ENCODE data around the gene KIRREL3.

DNA sequence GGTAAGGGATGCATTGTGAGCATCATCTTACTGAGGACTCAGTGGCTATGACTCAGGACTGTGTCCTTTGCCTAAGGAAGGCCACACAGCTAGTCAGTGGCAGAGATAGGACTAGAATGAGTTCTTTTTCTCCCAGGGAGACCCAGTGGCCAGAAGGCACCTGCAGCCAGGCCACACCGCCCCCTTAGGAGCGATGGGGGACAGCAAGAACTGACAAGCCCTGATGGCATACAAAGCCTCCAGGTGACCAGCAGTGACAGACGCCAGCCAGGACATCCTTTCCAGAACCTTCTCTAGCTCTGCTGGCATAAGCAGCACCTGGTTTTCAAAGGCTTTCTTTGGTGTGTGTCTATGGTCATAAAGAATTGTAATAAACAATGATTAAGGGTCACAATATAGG, 405.0 kb downstream of the KIRREL3 start:
- no peak for TF ChIP-seq GTF2F1 (IDR thresholded peaks at IDR 0.05; ENCODE audit: borderline replicate concordance, low read depth, low read length)
- TF ChIP-seq, protein P1, sequence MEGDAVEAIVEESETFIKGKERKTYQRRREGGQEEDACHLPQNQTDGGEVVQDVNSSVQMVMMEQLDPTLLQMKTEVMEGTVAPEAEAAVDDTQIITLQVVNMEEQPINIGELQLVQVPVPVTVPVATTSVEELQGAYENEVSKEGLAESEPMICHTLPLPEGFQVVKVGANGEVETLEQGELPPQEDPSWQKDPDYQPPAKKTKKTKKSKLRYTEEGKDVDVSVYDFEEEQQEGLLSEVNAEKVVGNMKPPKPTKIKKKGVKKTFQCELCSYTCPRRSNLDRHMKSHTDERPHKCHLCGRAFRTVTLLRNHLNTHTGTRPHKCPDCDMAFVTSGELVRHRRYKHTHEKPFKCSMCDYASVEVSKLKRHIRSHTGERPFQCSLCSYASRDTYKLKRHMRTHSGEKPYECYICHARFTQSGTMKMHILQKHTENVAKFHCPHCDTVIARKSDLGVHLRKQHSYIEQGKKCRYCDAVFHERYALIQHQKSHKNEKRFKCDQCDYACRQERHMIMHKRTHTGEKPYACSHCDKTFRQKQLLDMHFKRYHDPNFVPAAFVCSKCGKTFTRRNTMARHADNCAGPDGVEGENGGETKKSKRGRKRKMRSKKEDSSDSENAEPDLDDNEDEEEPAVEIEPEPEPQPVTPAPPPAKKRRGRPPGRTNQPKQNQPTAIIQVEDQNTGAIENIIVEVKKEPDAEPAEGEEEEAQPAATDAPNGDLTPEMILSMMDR (IDR thresholded peaks at IDR 0.05; ENCODE audit: control extremely low read depth in 1 of 3, insufficient read depth in 1 of 3, low read depth in 1 of 3, low read length in 3 of 3): peak; percentile 14 to 42 (median 25); a peak in 2 of 4 replicates
- no peak for TF ChIP-seq TAF1 (IDR thresholded peaks at IDR 0.05; ENCODE audit: low read depth, low read length)
- TF ChIP-seq, protein P2, sequence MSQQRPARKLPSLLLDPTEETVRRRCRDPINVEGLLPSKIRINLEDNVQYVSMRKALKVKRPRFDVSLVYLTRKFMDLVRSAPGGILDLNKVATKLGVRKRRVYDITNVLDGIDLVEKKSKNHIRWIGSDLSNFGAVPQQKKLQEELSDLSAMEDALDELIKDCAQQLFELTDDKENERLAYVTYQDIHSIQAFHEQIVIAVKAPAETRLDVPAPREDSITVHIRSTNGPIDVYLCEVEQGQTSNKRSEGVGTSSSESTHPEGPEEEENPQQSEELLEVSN (IDR thresholded peaks at IDR 0.05): no peak
- TF ChIP-seq SP1 (IDR thresholded peaks at IDR 0.05; ENCODE audit: low read depth, low read length): no peak
- TF ChIP-seq, protein P3, sequence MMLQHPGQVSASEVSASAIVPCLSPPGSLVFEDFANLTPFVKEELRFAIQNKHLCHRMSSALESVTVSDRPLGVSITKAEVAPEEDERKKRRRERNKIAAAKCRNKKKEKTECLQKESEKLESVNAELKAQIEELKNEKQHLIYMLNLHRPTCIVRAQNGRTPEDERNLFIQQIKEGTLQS (IDR thresholded peaks at IDR 0.05; ENCODE audit: insufficient read depth, low read depth, low read length): no peak
- no peak for TF ChIP-seq EP300 (IDR thresholded peaks at IDR 0.05; ENCODE audit: borderline replicate concordance in 1 of 2, low read depth in 2 of 2, low read length in 2 of 2)
- no peak for TF ChIP-seq POLR2AphosphoS5 (IDR thresholded peaks at IDR 0.05; ENCODE audit: low read depth, low read length)
- TF ChIP-seq POLR2A (IDR thresholded peaks at IDR 0.05; ENCODE audit: control extremely low read depth in 1 of 2, low read depth in 2 of 2, low read length in 2 of 2): no peak

All from H1 (cell line).